Stimulated activated CD4-positive, alpha-beta T cell treated with anti-CD3 and anti-CD28 coated beads, Interleukin-2, amount 100 ng/mL, for 4 hours (primary cell): ENCODE measurements around the gene SEPTIN14.
"Not testable (repeated sequence)": the region's sequence is repeated elsewhere in the genome, so short reads cannot be mapped to it uniquely, and the experiment has no call there.

Source experiments
- DNase-seq: peaks from one replicate; pipeline ENCODE4 v3.0.0-alpha.2; 2020; ENCODE audit warnings: low read depth

The SEPTIN14 gene

GRCh38 chr7:55862652-55863051, at the start of gene SEPTIN14:
TSS of gene SEPTIN14 (minus strand) at chr7:55862752. CDS start at chr7:55861996, 756 bp downstream.
- not testable (repeated sequence) for DNase-seq

GRCh38 chr7:55903985-55904759, 41.6 kb upstream of the SEPTIN14 start:
- DNase-seq = no peak

GRCh38 chr7:55901059-55901458, 38.5 kb upstream of the SEPTIN14 start:
- not testable (repeated sequence) for DNase-seq

GRCh38 chr7:55898287-55898686, 35.7 kb upstream of the SEPTIN14 start:
- DNase-seq = no peak

- DNase-seq = no peak
These were observed 32.5 kb upstream of the SEPTIN14 start for GRCh38 chr7:55895021-55895420.

GRCh38 chr7:55893940-55894339, 31.4 kb upstream of the SEPTIN14 start:
- no peak for DNase-seq

GRCh38 chr7:55888378-55888777, 25.8 kb upstream of the SEPTIN14 start:
- not testable (repeated sequence) for DNase-seq

GRCh38 chr7:55887821-55888247, 25.3 kb upstream of the SEPTIN14 start:
- no peak for DNase-seq

- no peak for DNase-seq
These were observed 21.8 kb upstream of the SEPTIN14 start for GRCh38 chr7:55884321-55884720.

- no peak for DNase-seq
These were observed 16.1 kb upstream of the SEPTIN14 start for GRCh38 chr7:55878691-55879090.

GRCh38 chr7:55877308-55877707, 14.8 kb upstream of the SEPTIN14 start:
- DNase-seq = no peak

- DNase-seq = no peak
These were observed 11.2 kb upstream of the SEPTIN14 start for GRCh38 chr7:55873765-55874164.

- DNase-seq = no peak
These were observed 9.5 kb upstream of the SEPTIN14 start for GRCh38 chr7:55871932-55872485.

- DNase-seq = not testable (repeated sequence)
These were observed 6.4 kb upstream of the SEPTIN14 start for GRCh38 chr7:55868989-55869388.

- not testable (repeated sequence) for DNase-seq
These were observed 17.4 kb downstream of the SEPTIN14 start for GRCh38 chr7:55845164-55845563.

GRCh38 chr7:55838595-55838994, 24.0 kb downstream of the SEPTIN14 start:
- no peak for DNase-seq

- no peak for DNase-seq
These were observed 35.0 kb downstream of the SEPTIN14 start for GRCh38 chr7:55827577-55827976.

- no peak for DNase-seq
These were observed 43.9 kb downstream of the SEPTIN14 start for GRCh38 chr7:55818686-55819085.

- DNase-seq = not testable (repeated sequence)
These were observed 65.3 kb downstream of the SEPTIN14 start for GRCh38 chr7:55797260-55797659.

GRCh38 chr7:55794527-55794926, 68.0 kb downstream of the SEPTIN14 start:
- no peak for DNase-seq

- no peak for DNase-seq
These were observed 70.5 kb downstream of the SEPTIN14 start for GRCh38 chr7:55792048-55792447.

- DNase-seq = no peak
These were observed 74.8 kb downstream of the SEPTIN14 start for GRCh38 chr7:55787796-55788195.

- no peak for DNase-seq
These were observed 75.7 kb downstream of the SEPTIN14 start for GRCh38 chr7:55786901-55787300.

GRCh38 chr7:55785444-55785843, 77.1 kb downstream of the SEPTIN14 start:
- not testable (repeated sequence) for DNase-seq
